NCI-H748 (cell line): ENCODE data around the gene TH.

Experiments used
- DNase-seq: peaks from one replicate; lab custom pipeline; 2025; ENCODE audit not compliant: unreplicated experiment; lab: John Stamatoyannopoulos, UW

The TH gene

DNA sequence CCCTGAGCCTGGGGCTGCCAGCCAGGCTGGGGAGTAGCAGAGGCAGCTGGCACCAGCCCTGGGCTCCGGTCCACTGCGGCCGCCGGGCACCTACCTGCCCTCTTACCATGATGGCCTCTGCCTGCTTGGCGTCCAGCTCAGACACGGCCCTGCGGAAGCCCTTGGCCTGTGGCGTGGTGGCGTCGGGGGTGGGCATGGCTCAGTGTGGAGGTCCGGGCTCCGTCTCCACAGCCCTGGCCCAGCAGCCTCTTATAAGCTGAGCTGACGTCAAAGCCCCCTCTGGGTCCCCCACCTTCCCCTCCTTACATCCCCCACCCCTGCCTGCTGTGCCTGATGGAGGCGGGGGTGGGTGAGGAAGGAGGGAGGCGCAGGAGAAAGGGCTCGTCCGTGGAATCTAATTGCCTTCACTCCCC, at the start of gene TH:
Gene TH (minus strand): TSS at position 225 of the 413 bp plus-strand sequence. CDS start 29 bp downstream, at position 196.
- DNase-seq, result no peak

DNA sequence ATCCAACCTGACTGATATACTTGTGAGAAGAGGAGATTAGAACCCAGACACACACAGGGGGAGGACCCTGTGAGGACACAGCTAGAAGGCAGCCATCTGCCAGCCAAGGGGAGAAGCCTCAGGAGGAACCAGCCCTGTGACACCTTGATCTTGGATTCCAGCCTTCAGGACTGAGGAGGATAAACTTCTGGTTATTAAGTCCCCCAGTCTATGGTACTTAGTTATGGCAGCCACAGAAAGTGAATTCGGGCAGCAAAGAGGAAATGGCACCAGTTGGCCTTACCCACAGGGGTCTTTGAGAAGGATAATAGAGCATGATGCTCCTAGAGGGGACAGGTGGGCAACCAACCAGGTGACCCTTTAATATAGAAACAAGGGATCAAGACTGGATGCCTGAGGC, 49.4 kb upstream of the TH start:
- DNase-seq, result no peak

DNA sequence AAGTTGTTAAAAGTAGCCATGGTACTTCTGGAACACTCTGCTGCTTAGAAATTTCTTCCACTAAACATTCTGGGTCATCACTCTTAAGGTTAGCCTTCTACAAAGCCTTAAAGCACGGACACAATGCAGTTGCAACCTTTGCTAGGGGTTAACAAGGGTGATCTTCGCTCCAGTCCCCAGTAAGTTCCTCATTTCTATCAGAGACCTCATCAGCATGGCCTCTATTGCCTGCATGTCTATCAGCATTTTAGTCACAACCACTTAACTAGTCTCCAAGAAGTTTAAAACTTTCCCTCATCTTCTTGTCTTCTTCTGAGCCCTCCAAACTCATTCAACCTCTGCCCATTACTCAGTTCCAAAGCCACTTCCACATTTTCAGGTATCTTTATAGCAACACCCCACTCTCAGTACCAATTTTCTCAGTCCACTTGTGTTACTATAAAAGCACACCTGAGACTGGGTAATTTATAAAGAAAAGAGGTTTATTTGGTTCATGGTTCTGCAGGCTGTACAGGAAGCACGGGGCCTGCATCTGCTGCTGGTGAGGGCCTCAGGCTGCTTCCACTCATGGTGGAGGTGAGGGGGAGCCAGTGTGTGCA, 48.7 kb upstream of the TH start:
- DNase-seq, result no peak

GRCh38 chr11:2219318-2220017, 47.9 kb upstream of the TH start:
- no peak for DNase-seq

DNA sequence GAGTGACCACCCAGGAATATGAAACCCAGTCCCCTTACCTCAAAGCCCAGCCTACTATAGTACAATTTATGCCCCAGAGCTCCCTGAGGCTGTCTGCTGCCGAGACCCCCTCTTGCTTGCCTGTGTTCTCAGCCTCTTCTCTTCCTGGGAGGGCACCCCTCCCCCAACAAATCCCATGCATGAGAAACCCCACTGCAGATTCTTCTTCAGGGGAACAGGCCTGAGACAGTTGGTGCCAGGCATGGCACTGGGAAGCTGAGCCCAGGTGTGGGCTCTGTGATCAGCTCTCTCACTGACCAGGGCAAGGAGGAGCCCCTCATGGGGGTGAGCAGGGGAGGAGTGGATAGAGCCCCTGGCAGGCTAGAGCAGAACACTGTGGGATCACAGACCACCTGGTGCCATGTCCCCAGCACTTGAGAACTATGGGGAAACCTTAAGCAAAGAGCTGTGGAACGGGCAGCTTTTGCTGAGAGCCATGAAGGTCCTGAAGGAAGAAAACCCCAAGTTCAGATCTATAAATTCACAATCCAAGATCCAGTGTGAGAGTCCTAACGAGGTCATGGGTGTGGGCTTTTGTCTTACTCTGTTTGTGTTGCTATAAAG, 46.5 kb upstream of the TH start:
- DNase-seq, result no peak

DNA sequence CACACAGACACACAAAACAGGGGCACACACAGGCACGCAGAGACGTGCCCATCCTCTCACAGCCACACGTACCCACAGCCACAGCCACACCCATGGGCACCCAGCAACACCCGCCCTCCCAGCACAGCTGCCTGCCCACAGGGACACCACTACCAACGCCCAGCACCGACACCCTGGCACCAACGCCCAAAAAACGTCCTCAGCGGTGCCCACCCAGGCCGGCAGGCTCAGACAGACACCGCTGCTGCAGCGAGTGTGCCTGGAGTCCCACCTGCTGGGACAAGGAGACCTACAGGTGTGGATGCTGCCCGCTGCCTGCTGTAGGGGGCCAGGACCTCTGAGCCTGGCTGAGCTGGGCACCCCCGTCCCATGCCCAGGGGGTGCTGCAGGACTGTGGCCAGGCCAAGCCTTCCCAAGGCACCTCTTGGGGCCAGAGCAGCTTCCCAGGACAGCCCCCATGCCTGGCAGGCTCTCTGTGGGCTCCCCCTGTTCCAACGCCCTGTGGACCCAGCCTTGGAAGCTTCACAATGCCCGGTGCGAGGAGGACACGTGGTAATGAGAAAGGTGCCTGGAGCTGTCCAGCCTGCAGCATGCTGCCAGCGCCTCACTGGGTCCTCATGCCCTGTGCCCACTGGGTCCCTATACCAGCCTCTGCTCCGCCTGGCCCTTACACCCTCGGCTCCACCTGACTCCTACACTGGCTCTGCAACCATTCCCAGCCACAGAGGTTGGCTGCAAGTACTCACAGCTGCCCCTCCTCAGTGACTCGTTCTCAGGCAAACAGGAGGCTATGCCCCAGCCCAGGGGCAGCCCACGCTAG, 45.8 kb upstream of the TH start:
- no peak for DNase-seq

GRCh38 chr11:2216400-2217064, 44.9 kb upstream of the TH start:
- no peak for DNase-seq

DNA sequence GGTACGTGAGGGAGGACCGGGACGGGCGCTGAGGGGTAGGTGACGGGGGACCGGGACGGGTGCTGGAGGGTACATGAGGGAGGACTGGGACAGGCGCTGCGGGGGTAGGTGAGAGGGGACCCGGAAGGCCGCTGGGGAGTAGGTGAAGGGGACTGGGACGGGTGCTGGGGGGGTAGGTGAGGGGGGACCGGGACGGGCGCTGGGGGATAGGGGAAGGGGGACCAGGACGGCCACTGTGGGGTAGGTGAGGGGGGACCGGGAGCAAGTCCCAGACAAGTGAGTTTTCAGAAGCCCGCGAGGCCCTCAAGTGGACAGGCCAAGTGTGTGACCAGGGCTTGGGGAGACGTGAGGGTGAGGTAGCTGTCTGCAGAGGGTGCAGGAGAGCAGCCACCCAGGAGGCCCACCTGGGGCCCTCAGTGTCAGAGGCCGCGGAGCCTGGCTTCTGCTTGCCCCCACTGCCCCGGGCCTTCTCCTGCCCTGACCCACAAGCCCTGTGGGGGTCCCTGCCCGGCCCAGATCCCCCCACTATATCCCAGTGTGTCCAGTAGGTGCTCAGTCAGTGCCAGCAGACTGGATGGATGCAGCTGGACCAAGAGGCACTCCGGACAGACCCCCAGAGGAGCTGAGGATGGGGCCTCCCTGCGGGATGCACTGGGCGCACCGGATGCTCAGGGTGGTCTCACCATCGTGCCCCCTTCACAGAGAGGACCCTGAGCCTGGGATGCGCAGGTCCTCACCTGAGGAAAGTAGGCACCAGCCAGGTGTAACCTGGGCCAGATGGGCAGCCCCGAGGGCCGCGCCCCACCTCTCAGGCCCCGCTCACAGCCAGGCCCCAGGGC, 44.2 kb upstream of the TH start:
- DNase-seq, result no peak

DNA sequence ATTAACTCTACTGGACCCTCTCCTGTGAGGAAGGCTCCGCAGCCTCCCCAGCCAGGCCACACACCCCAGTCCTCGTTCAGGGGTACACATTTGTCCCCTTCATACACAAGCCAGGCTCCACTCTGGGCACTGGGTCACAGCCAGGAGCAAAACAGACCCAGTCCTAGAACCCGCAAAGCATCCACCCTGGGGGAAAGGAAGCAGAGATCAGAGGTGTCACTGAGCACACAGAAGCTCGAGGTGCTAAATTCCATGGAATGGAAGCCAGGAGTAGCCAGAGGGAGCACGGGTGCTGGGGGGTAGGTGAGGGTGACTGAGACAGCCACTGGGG, 43.6 kb upstream of the TH start:
- DNase-seq, result no peak

DNA sequence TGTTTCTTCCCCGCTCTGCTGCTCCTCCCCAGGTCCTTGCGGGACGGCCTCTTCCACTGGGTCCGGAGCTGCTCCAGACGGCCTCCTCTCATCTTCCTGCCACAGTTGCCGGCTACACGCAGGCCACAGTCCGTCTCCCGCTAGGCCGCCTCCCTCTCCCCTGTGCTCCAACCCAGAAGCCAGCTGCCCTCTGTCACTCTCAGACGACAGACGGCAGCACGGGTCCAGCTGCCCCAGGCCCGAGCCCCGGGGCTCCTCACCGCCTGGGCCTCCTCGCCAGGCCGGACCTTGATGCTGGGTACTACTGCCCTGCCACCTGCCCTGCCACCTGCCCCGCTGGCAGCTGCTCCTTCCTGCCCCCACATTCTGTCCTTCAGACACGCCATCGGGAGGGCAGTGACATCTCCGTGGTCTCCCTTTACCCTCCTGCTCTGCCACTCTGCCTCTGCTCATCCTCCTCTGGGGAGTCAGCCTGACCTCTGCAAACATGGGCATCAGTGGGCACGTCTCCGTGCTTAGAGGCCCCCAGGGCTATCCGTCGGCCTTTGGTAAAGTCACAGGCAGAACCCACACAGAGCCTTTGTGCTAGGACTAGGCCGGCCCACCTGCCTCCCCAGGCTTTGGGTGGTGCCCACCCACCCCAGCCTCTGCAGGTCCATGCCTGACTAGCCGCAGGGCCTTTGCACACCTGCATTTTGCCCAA, 43.1 kb upstream of the TH start:
- peak; percentile 16 for DNase-seq

GRCh38 chr11:2213890-2214526, 42.4 kb upstream of the TH start:
- DNase-seq, result no peak

GRCh38 chr11:2213384-2213842, 41.8 kb upstream of the TH start:
- DNase-seq, result no peak

GRCh38 chr11:2212411-2213251, 41.0 kb upstream of the TH start:
- no peak for DNase-seq

DNA sequence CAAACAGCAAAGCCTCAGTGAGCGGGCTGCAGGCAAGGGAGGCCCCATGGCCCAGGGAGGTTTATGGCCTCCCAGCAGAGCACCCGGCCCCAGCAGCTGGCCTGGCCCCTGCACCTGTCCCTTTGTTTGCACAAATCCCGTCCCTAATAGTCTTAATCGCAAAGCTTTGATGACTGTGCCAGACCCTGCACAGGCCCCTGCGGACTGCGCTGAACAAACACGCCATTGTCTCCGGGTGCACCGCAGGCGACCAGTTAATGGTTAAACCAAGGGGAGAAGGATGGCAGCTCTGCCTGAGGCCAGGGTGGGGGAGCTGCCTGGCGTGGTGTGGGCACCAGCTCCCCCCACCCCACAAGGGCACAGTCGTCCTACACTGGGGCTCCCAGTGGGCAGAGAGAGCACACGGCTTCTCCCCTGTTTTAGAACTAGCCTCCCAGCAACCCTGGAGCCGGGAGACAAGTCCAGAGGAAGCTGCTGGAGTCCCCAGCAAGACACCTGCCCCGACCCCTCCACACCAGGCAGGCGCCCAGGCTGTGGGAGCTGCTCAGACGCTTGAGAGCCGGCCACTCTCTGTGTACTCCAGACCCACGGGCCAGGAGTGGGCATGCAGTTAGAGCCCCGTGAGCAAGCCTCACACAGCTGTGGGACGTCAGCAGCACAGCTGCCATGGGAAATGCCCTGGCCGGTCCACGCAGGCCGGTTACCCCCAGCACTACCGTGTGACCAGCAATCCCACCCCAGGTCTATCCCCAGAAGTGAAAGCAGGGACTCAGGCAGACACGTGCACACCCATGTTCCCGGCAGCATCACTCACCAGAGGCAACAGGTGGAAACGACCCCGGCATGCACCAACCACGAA, 39.7 kb upstream of the TH start:
- DNase-seq, result peak; percentile 99

GRCh38 chr11:2210366-2211112, 38.9 kb upstream of the TH start:
- no peak for DNase-seq

DNA sequence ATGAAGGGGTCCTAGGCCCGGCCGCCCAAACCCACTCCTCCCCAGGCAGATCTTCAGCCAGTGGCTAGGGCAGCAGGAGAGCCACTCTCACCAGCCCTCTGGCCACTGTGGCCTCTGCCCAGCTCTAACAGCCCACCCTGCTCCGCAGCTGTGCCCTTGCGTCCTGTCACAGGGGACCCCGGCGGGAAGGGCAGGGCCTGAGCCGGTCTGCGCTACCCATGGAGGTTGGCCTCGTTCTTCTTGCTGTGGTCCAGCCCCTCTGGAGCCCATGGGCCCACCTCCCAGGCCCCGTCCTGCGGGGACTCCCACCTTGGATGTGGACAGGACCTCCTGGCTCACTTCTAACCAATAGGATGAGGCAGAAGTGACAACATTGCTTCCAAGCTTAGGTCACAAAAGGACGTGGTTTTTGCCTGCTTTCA, 38.3 kb upstream of the TH start:
- no peak for DNase-seq

- no peak for DNase-seq
Observed at GRCh38 chr11:2209370-2209801, 37.8 kb upstream of the TH start.
